Measurements from ENCODE around the gene ZNF865.

ZNF865 gene

GRCh38 chr19:55576746-55577145 lies 28.7 kb upstream of the ZNF865 start:
- no peak for TF ChIP-seq CTCF (IDR thresholded peaks at IDR 0.05; ENCODE audit: borderline replicate concordance, control extremely low read depth, extremely low read depth, insufficient read depth, missing control alignments)
- DNase-seq (ENCODE audit: low spot score): no peak
- in situ Hi-C loops (cut with MboI; ENCODE audit: low sequenced_read_pairs, unreplicated experiment): no loop called here

GRCh38 chr19:55578031-55578760 lies 27.3 kb upstream of the ZNF865 start:
- in situ Hi-C loops (cut with MboI; ENCODE audit: low sequenced_read_pairs, unreplicated experiment): no loop called here
- DNase-seq (ENCODE audit: low spot score): no peak
- no peak for TF ChIP-seq CTCF (IDR thresholded peaks at IDR 0.05; ENCODE audit: borderline replicate concordance, control extremely low read depth, extremely low read depth, insufficient read depth, missing control alignments)

DNA sequence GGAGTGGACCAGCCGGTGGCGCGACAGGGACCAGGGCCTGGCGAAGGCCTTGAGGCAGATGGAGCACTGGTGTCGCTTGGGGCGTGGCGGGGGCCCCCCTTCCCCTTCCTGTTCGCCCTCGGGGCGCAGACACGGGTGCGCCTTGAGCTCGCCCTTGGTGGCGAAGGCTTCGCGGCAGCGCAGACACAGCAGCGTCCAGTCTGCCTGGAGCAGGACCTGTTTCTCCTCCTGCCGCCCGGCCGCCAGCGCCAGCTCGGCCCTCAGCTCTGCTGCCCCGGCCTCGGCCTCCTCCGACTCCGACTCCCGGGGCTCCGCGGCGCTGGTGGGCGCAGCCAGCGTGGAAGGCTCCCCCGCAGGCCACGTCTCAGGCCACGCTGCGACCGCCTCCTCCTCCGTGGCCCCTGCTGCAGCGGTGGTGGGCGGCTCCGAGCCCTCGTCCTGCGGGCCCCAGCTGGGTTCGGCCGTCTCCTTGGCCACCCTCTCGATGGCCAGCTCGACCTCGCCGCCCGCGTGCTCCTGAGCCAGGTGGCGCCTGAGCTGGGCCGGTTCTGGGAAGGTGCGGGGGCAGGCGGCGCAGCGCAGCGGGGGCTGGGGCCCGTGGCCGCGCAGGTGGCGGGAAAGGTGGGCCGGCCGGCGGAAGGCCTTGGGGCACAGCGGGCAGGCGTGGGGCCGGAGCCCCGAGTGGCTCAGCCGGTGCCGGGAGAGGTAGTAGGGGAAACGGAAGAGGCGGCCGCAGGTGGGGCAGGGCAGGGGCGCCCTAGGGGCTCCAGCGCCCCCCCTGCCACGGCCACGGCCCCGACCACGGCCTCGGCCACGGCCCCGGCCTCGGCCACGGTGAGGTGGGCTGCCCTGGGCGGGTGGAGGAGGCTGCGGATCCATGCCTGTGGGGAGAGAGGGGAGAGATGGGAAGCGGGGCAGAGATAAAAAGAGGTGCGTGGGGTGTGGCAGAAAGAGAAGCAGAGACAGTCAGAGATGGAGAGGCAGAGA lies 26.4 kb upstream of the ZNF865 start:
- DNase-seq (ENCODE audit: low spot score): no peak
- in situ Hi-C loops (cut with MboI; ENCODE audit: low sequenced_read_pairs, unreplicated experiment): no loop called here
- no peak for TF ChIP-seq CTCF (IDR thresholded peaks at IDR 0.05; ENCODE audit: borderline replicate concordance, control extremely low read depth, extremely low read depth, insufficient read depth, missing control alignments)

DNA sequence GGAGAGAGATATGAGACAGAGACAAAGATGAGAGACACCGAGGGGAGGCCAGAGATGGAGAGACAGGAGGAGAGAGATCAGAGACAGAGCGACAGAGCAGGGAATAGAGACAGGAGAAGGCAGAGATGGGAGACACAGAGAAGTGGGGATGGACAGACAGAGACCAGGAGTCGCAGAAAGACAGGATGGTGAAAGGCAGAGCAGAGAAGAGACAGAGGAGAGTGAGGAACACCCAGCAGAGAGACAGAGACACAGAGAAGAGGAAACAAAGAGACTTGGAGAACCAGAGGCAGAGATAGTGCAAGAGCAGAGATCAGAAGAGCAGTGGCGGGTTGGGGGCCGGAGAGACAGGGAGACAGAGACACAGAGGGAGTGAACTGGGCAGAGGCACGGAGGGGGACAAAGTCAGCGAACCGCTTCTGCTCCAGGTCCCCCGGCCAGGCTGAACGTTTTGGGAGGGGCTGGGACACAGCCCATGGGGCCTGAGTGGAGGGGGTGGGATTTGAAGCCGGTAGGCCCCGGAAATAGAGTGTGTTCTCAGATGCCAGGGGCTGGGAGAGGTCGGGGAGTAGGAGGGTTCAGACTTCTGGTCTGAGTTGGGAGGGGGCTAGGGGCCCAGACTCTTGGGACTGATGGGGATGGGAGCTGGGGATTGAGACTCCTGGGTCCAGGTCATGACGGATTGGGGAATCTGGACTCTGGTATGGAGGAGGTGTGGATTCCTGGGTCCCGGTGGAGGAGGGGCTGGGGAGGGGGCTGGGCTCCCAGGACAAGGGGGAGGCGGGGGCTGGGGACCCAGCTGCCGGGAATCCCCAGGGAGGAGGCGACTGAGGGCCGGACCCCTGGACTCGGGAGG lies 25.5 kb upstream of the ZNF865 start:
- in situ Hi-C loops (cut with MboI; ENCODE audit: low sequenced_read_pairs, unreplicated experiment): no loop called here
- no peak for TF ChIP-seq CTCF (IDR thresholded peaks at IDR 0.05; ENCODE audit: borderline replicate concordance, control extremely low read depth, extremely low read depth, insufficient read depth, missing control alignments)
- peak; percentile 70 for DNase-seq (ENCODE audit: low spot score)

- in situ Hi-C loops (cut with MboI; ENCODE audit: low sequenced_read_pairs, unreplicated experiment): no loop called here
- DNase-seq (ENCODE audit: low spot score): peak; percentile 89
- TF ChIP-seq CTCF (IDR thresholded peaks at IDR 0.05; ENCODE audit: borderline replicate concordance, control extremely low read depth, extremely low read depth, insufficient read depth, missing control alignments): no peak
Observed at GRCh38 chr19:55580628-55581144, 24.8 kb upstream of the ZNF865 start, which contains the start of gene ZNF579. Gene ZNF579 (minus strand): TSS chr19:55580848. CDS start chr19:55579639, 1,209 bp downstream.
